NCI-H446 (cell line): ENCODE data around the gene SETD5.

ENCODE experiments used
- DNase-seq, 2 experiments: peaks; one replicate each; lab custom pipeline; 2025; lab: John Stamatoyannopoulos, UW

SETD5 gene

GRCh38 chr3:9388562-9389272, 8.7 kb upstream of the SETD5 start:
- DNase-seq, result no peak

- DNase-seq, result no peak
These were observed 7.0 kb upstream of the SETD5 start for GRCh38 chr3:9390265-9390888.

- no peak for DNase-seq
These were observed 5.4 kb upstream of the SETD5 start for GRCh38 chr3:9392041-9392440.

GRCh38 chr3:9395570-9396300, 1.7 kb upstream of the SETD5 start:
- no peak for DNase-seq

GRCh38 chr3:9396301-9396631, 1.1 kb upstream of the SETD5 start:
- DNase-seq, result peak; percentile 81 to 94

GRCh38 chr3:9396632-9397331, 633 bp upstream of the SETD5 start:
- DNase-seq, result peak; percentile 96 to 97

- DNase-seq, result peak in 1 of 2 experiments; percentile 38
These were observed 688 bp downstream of the SETD5 start for GRCh38 chr3:9397906-9398699.

GRCh38 chr3:9398700-9399336, 1.4 kb downstream of the SETD5 start:
- DNase-seq, result peak in 1 of 2 experiments; percentile 33

GRCh38 chr3:9399337-9399703, 1.9 kb downstream of the SETD5 start:
- peak in 1 of 2 experiments; percentile 65 for DNase-seq

- peak; percentile 15 to 82 for DNase-seq
These were observed 2.3 kb downstream of the SETD5 start for GRCh38 chr3:9399746-9400145.

GRCh38 chr3:9400616-9401015, 3.2 kb downstream of the SETD5 start:
- no peak for DNase-seq

GRCh38 chr3:9401986-9402385, 4.6 kb downstream of the SETD5 start:
- DNase-seq, result no peak

GRCh38 chr3:9402410-9403228, 5.2 kb downstream of the SETD5 start:
- no peak for DNase-seq

GRCh38 chr3:9403463-9403862, 6.0 kb downstream of the SETD5 start:
- DNase-seq, result no peak

- no peak for DNase-seq
These were observed 7.3 kb downstream of the SETD5 start for GRCh38 chr3:9404680-9405079.

GRCh38 chr3:9405756-9406155, 8.3 kb downstream of the SETD5 start:
- DNase-seq, result no peak

- no peak for DNase-seq
These were observed 9.6 kb downstream of the SETD5 start for GRCh38 chr3:9406856-9407626.

GRCh38 chr3:9408061-9408460, 10.6 kb downstream of the SETD5 start:
- DNase-seq, result no peak

- DNase-seq, result no peak
These were observed 11.1 kb downstream of the SETD5 start for GRCh38 chr3:9408546-9408945.
